Measurements from ENCODE around the gene CCDC85B.

CCDC85B gene

DNA sequence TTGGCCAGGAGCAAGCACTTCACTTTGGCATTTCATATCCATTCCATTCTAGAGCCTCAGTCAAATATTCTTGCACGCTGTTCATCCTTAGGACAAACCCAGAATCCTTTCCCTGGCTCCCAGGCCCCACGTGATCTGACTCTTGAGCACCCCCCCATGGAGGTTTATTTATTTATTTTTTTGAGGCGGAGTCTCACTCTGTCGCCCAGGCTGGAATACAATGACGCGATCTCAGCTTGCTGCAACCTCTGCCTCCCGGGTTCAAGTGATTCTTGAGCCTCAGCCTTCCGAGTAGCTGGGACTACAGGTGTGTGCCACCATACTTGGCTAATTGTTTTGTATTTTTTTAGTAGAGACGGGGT lies 42.1 kb downstream of the CCDC85B start:
- Mint-ChIP-seq H3K4me3 (no peak overlapping the region), H3K27me3 (no peaks in the 10 kb centered on the region), H3K27ac (no peak overlapping the region), H3K36me3 (ENCODE audit: low read depth) (no peaks in the 10 kb centered on the region), H3K4me1 (ENCODE audit: low read depth) (peaks cover 33% of the 10 kb centered on the region), H3K9me3 (no peaks in the 10 kb centered on the region)
- no peak for DNase-seq

DNA sequence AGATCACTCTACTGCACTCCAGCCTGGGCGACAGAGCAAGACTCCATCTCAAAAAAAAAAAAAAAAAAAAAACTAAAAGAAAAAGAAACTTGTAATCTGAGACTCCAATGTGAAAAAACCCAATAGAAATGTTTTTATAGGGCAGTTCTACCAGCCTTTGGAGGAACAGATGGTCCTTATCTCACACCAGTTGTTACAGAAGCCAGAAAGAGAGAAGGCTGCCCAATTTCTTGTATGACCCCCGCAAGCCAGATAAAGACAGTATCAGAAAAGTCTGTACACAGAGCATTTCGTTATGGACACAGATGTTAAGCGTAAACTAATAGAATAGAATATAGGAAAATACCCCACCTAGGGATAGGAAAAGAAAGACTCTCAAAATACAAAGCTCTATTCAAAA lies 43.5 kb downstream of the CCDC85B start:
- Mint-ChIP-seq H3K4me3 (no peak overlapping the region), H3K36me3 (ENCODE audit: low read depth) (no peaks in the 10 kb centered on the region), H3K4me1 (ENCODE audit: low read depth) (peaks cover 18% of the 10 kb centered on the region), H3K27ac (no peak overlapping the region), H3K9me3 (no peaks in the 10 kb centered on the region), H3K27me3 (no peaks in the 10 kb centered on the region)
- DNase-seq: no peak

DNA sequence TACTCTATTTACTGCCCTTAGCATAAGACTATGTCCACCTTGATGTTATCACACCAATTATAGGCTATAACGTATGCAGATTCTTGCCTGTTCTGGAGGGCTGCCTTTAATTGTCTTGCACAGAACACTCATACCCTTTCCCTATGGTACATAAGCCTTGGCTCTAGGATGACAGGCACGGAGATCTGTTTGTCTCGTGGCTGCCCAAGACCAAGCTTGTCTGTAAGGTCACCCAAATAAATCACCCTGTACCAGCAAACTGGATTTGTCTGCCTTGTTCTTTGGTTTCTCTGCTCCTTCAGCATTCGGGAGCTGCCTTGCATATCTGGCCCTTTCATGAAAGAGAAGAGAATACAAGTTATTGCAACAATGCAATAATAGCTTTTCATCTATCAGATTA lies 47.3 kb downstream of the CCDC85B start:
- H3K27ac Mint-ChIP-seq: no peak overlapping the region
- H3K4me1 Mint-ChIP-seq (ENCODE audit: low read depth): peaks cover 8% of the 10 kb centered on the region
- no peak for DNase-seq
- H3K27me3 Mint-ChIP-seq: no peaks in the 10 kb centered on the region
- H3K4me3 Mint-ChIP-seq: no peak overlapping the region
- no peaks in the 10 kb centered on the region for H3K9me3 Mint-ChIP-seq
- no peaks in the 10 kb centered on the region for H3K36me3 Mint-ChIP-seq (ENCODE audit: low read depth)
